ENCODE data around the gene NUP88. TPM values are rescaled to one million over a fixed set of nuclear protein-coding genes. Genes with fewer than 3 reads are reported as not detected.

NUP88 gene
- total RNA-seq, 1 experiment from 2014 or later, result 93.2 TPM

GRCh38 chr17:5378566-5379207 is 40.8 kb downstream of the NUP88 start:
- Histone ChIP-seq H4K20me1 (ENCODE audit: insufficient read depth) (no peaks in the 10 kb centered on the region), H3K36me3 (ENCODE audit: control insufficient read depth in 1 of 2, insufficient read depth in 2 of 2, low read length in 2 of 2) (peaks cover 31 to 34% of the 10 kb centered on the region in 2 experiments), H3K27me3 (ENCODE audit: insufficient read depth, low read length) (no peaks in the 10 kb centered on the region), H2AFZ (ENCODE audit: low read depth, low read length, poor library complexity, severe bottlenecking) (no peak overlapping the region), H3K9me3 (ENCODE audit: control insufficient read depth in 1 of 2, insufficient read depth in 1 of 2, low read depth in 1 of 2, low read length in 2 of 2) (no peaks in the 10 kb centered on the region), H3K79me2 (ENCODE audit: insufficient read depth, low read length) (0 out of 2 replicates have a peak, but pooled peaks cover 2% of the 10 kb centered on the region), H3K4me2 (ENCODE audit: low read length) (no peak overlapping the region), H3K4me1 (ENCODE audit: control insufficient read depth in 1 of 2, insufficient read depth in 2 of 2, low read length in 2 of 2) (no peaks in the 10 kb centered on the region), H3K9me2 (ENCODE audit: insufficient read depth) (no peaks in the 10 kb centered on the region), H3K9ac (ENCODE audit: low read length) (no peak overlapping the region), H3K27ac (ENCODE audit: low read depth, low read length) (no peak overlapping the region; the same call in 1 of the 2 replicates), H3K4me3 (replicated peaks in 1 of 2; ENCODE audit: low read depth in 1 of 2, low read length in 2 of 2) (no peak overlapping the region)
- DNase-seq (ENCODE audit: low read depth, low spot score) (no peak), ATAC-seq (peak; percentile 25; the same call in 1 of the 2 replicates)
- POLR2A ChIA-PET, result interaction anchor here (1.4 kb wide), 1 partner anchor 12 kb away, joined by 4 read pairs; no protein-coding TSS in a partner anchor
- TF ChIP-seq ZNF274 (IDR thresholded peaks at IDR 0.05; ENCODE audit: low read depth, low read length), result no peak
- no peak for TF ChIP-seq SIN3A (IDR thresholded peaks at IDR 0.05; ENCODE audit: low read depth)
- no peak for TF ChIP-seq EGR1 (IDR thresholded peaks at IDR 0.05; ENCODE audit: low read depth)
- TF ChIP-seq CEBPB (IDR thresholded peaks at IDR 0.05; ENCODE audit: low read depth), result no peak
- no peak for TF ChIP-seq YY1 (IDR thresholded peaks at IDR 0.05; ENCODE audit: extremely low read depth, insufficient replicate concordance, low read depth, low read length)
- no peak for TF ChIP-seq POLR2A (IDR thresholded peaks at IDR 0.05; ENCODE audit: borderline replicate concordance, extremely low read depth, insufficient read depth, insufficient read length)
- TF ChIP-seq SP1 (IDR thresholded peaks at IDR 0.05; ENCODE audit: low read depth), result no peak
- no peak for TF ChIP-seq RAD21 (IDR thresholded peaks at IDR 0.05; ENCODE audit: low read depth)
- no peak for TF ChIP-seq REST (IDR thresholded peaks at IDR 0.05; ENCODE audit: low read depth)
- CTCF ChIA-PET, result no interaction called here
- no TSS peak for BruUV-seq (replicated peaks)
- intact Hi-C loops (cut with micrococcal nuclease), result no loop called here
- RAD21 ChIA-PET (ENCODE audit: low non-redundant PET in 1 of 2, low total read pairs in 2 of 2, uncharacterized antibody in 2 of 2, unreplicated experiment in 2 of 2), result no interaction called here

Data from HCT116 (cell line).